Measurements from ENCODE around the gene PDS5B.
"Not testable (repeated sequence)": the region's sequence is repeated elsewhere in the genome, so short reads cannot be mapped to it uniquely, and the experiment has no call there.

The PDS5B gene

DNA sequence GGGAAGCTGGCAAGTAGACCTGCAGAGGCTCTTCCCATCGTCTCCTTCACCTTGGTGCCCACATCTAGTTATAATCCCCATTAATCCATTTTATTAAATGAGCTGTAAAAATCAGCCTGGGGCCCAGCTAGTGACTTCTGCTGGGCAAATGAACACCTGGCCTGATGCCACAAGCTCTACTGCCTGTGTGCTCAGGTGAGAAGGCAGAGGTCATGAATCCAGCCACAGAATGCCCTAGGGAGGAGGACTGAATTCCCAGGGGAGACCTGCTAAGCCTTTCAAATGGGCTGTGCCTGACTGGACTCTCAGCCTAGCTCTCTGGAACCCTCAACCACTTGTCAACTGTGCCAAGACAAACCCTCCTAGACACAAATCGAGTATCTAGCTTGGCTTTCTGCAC lies 74.0 kb downstream of the PDS5B start:
- no peak for DNase-seq

DNA sequence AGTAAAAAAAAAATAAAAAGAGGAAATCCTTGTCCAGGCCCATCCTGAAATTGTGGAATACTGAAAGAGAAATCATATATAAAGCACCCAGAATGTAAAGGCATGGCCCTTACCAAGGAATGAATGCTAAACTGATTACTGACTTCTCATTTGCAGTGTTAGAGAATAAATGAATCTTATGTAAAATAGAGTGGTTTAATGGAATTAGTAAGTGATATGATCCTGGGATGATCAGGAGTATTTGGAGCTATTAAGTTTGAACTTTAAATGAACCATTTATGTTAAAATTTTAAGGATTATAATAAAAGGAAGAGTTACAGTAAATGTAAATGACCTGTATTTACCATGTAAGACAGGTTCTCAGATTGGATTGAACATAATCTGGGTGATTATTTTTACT lies 75.4 kb downstream of the PDS5B start:
- DNase-seq, result no peak

DNA sequence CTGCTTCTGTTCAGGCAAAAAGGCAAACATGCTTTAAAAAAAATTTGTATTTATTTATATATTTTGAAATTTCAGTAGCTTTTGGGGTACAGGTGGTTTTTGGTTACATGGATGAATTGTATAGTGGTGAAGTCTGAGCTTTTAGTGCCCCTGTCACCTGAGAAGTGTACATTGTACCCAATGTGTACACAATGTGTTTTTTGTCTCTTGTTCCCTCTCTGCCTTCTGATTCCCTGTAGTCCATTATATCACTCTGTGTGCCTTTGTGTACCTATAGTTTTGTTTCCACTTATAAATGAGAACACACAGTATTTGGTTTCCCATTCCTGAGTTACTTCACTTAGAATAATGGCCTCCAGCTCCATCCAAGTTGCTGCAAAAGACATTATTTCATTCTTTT lies 77.4 kb downstream of the PDS5B start:
- DNase-seq, result no peak

DNA sequence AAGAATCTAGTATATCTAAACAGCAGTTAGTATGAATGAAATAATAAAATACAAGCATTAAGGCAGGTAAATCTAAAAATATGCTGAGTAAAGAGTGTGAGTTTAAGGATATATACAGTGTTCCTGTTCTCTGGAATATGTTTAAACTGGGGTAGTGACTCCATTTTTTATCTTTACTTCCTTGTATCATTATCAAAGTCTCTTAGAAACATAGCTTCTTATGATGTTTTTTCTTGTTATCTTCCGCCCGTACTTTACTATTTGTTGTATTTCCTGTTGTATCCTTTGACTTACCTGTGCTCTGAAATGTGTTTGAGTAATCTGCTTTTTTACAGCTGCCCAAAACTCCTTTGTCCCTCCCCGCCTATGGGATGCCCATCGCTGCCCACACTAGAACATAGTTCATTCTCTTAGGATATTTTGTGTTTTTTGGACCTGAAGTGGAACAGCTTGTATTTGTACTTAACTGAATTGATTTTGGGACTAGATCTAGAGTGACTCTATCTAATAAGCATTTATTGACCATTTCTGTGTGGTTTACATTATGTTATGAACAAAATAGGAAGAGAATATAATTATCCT lies 80.8 kb downstream of the PDS5B start:
- DNase-seq, result no peak

DNA sequence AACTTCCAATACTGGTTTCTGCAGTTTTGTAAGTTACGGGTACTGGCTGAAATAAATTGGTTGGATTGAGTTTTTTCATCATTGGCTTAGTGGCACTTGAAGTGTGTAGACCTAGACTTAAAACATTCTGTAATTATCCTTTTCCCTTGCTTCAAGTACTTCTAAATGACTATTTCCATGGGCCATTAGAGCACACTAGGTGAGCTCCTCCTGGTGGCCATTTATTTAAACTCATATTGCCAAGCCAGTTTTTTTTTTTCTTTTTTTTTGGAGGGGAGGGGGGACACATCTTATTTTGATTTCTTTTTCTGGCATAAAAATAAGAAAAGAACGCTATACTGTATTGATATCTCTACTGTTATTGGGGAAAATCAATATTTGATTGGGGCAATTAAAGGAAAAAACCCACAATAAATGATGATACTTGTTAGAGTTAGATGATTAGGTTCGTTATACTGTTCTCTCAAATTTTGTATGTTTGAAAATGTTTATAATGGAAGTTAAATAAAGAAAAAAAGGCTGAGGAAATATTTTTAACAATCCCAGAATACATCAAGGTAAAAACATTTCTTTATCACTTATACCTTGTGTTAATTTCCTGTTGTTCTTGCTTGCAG lies 82.9 kb downstream of the PDS5B start:
- DNase-seq, result peak; percentile 34 to 49

DNA sequence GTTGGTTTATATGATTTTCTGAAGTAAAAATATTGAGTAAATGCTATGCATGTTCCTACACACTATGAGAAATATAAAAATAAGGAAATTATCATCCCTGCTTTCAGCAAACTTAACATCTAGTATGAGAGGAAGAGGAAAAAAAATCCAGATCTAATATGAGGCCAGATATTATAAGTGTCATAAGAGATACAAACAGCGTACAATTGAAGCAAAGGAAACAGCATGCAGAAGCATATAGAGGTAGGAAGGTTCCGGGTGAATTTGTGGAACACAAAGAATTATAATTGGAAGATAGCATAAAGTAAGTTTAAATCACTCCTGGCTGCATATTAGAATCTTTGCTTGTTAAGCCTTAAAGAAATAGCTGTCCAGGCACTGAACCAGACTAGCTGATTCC lies 88.3 kb downstream of the PDS5B start:
- no peak for DNase-seq

DNA sequence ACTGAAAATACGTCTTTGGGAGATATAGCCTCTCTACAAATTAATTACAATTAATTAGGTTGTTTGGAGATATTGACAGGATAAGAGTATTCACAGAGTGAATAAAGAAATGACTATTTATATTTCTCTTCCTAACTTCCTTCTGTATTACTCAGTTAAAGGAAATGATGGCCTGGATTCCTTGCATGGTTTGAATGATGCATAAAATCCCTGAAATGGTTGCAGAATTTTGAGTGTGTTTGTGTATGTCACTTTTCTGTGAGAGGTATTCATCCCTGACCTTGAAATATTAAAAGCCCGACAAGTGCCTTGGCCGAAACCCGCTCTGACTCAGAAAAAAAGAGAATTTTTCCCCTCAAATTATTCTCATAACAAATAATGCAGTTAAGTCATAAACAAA lies 90.0 kb downstream of the PDS5B start:
- DNase-seq, result no peak

DNA sequence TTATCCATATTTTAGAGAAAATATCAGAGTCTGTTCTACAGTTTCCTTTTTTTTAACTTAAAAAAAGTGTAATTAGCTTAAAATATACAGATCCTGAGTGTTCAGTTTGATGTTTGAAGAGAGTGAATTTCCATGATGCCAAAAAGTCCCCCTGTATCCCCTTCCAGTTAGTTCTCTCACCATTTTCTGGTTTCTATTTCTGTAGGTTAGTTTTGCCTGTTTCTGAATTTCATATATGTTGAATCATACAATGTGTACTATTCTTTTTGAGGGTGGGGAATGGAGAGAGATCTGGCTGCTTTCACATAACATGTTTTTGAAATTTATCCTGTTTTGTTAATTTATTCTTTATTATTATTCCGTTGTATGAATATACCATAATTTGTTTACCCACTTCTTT lies 95.9 kb downstream of the PDS5B start:
- DNase-seq, result no peak

DNA sequence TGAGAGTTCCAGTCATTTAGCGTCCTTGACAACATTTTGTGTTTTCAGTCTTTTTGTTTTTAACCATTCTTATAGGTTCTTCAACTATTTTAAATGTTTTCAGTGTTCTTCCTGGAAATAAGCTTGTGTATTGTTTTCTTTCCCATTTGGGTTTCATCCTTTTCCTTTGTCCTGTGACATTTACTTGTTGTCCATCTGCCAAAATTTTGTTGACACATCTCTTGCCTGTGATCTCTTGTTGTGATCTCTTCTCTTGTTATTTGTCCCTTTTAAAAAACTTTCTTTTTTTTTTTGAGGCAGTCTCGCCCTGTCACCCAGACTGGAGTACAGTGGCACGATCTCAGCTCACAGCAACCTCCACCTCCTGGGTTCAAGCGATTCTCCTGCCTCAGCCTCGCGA lies 96.5 kb downstream of the PDS5B start:
- DNase-seq, result no peak

DNA sequence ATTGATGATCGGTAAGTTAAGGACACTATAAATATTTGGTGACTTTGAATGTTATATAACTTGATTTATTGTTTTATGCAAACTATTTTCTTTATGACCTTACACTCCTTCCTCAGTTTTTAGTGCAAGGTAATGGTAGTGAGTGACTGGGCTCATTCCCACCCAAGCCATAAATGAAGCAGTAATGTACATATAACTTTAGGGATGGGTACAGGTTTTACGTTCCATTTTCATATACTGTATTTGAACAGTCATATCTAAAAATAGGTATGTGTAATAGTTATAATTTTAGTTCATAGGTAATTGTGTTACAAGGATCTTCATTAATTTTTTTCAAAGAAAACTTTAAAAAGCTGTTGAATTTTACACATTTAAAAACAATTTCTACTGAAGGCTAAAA lies 101.0 kb downstream of the PDS5B start:
- DNase-seq, result no peak

DNA sequence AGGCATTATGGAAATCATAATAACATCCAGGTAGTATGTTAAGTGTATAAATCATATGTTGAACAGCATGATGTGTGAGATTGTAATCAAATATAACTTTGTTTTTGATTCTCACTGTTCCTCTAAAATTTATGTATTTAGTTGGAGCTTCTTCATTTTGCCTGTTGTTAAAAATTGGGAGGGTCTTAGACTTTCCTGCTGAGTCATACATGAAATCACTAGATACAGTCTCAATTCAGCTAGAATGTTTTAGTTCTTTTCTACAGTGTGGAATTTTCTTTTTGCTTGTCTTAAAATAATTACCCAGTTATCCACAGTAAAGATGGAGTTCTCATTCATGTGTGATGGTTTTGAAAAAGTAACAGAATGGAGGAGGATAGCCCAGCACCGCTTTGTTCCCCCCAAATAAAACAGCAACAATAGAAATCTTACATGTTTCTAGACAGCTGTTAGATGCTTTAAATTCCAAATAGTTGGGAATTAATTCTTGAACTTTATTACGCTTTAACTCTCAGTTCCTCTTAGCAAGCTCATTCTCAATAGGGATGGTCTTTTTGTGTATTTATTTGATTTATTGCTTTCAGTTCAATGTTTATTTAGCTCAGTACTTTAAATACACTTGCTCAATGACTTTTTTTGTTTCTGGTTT lies 109.5 kb downstream of the PDS5B start:
- DNase-seq, result no peak

DNA sequence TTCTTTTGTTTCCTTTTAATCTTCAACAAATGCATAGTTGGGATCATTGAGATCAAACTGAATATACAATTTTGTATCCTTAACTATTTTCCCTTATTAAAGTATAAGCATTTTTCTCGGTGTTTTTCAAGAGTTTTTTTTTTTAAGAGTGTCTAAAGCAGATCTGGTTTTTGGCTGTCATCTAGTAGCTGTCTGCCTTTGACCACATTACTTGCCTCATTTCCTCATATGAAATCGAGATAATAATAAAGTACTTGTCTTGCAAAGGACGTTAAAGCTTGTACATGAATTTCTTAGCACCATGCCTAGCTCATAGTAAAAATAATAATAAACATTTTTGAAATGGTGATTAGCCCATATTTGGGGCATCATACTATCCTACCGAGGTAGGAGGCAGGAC lies 121.2 kb downstream of the PDS5B start:
- no peak for DNase-seq

DNA sequence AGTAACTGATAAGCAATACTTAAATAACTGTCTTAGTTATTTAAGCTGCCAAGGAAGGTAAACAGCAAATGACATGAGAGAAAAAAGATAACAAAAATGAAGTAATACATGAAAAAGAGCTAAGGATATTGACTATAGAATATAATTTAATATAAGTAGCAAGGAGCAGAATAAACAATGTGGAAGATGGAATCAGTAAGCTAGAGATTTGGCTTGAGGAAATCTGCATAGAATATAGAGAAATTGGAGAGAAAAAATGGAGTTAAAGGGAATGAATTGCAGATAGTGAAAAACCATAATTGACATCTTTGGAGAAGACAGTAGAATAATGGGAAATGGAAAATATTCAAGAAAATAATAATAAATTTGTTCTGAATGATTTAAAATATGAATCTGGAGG lies 127.1 kb downstream of the PDS5B start:
- no peak for DNase-seq

DNA sequence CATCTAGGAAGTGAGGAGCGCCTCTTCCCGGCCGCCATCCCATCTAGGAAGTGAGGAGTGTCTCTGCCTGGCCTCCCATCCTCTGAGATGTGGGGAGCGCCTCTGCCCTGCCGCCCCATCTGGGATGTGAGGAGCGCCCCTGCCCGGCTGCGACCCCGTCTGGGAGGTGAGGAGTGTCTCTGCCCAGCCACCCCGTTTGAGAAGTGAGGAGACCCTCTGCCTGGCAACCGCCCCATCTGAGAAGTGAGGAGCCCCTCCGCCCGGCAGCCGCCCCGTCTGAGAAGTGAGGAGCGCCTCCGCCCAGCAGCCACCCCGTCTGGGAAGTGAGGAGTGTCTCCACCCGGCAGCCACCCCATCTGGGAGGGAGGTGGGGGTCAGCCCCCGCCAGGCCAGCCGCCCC lies 129.9 kb downstream of the PDS5B start:
- not testable (repeated sequence) for DNase-seq

DNA sequence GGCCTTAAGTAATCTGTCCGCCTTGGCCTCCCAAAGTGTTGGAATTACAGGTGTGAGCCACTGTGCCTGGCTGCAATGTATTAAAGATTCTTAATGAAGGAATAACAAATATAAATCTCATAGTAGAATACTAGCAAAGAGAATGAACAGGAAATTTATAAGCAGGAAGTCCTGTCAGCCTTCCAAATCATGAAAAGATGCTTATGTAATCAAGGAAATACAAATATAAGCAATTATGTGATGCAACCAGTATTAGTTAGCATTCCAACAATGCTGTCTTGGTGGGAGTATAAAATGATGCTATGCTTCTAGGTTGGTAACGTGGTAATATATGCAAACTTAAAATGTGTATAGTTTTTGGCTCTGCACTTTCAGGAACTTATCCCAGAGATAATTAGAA lies 133.8 kb downstream of the PDS5B start:
- DNase-seq, result no peak

DNA sequence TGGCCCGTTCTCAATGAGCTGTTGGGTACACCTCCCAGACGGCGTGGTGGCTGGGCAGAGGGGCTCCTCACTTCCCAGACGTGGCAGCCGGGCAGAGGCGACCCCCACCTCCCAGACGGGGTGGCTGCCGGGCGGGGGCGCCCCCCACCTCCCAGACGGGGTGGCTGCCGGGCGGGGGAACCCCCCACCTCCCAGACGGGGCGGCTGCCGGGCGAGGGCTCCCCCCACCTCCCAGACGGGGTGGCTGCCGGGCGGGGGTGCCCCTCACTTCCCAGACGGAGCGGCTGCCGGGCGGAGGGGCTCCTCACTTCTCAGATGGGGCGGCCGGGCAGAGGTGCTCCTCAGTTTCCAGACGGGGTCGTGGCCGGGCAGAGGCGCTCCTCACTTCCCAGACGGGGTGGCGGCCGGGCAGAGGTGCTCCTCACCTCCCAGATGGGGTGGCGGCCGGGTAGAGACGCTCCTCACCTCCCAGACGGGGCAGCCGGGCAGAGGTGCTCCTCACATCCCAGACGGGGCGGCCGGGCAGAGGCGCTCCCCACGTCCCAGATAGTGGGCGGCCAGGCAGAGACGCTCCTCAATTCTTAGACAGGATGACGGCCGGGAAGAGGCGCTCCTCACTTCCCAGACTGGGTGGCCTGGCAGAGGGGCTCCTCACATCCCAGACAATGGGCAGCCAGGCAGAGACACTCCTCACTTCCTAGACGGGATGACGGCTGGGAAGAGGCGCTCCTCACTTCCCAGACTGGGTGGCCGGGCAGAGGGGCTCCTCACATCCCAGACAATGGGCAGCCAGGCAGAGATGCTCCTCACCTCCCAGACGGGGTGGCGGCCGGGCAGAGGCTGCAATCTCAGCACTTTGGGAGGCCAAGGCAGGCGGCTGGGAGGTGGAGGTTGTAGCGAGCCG lies 135.1 kb downstream of the PDS5B start:
- DNase-seq, result not testable (repeated sequence)

DNA sequence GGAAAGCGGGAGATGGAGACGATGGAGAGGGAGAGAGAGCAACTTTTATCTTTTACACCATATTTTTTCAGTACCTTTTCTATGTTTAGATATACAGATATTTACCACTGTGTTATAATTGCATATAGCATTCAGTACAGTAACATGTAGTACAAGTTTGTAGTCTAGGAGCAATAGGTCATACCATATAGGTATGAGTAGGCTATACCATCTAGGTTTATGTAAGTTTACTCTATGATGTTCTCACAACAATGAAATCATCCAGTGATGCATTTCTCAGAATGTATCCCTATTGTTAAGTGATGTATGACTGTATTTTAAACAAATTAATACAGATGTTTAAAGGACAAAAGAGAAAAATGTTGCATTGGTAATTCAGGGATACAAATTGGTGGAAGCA lies 136.1 kb downstream of the PDS5B start:
- DNase-seq, result no peak

DNA sequence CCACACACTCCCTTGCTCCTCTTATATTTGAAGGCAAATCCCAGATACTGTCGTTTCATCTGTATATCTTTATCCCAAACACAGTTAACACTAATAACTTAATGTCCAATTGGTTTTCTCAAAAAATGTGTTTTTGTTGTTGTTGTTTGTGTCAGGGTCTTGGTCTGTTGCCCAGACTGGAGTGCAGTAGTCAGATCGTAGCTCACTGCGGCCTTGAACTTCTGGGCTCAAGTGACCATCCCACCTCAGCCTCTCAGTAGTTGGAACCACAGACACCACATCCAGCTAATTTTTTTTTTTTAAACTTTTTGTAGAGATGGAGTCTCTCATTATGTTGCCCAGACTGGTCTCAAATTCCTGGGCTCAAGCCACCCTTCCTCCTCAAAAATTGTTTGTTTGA lies 137.7 kb downstream of the PDS5B start:
- no peak for DNase-seq

DNA sequence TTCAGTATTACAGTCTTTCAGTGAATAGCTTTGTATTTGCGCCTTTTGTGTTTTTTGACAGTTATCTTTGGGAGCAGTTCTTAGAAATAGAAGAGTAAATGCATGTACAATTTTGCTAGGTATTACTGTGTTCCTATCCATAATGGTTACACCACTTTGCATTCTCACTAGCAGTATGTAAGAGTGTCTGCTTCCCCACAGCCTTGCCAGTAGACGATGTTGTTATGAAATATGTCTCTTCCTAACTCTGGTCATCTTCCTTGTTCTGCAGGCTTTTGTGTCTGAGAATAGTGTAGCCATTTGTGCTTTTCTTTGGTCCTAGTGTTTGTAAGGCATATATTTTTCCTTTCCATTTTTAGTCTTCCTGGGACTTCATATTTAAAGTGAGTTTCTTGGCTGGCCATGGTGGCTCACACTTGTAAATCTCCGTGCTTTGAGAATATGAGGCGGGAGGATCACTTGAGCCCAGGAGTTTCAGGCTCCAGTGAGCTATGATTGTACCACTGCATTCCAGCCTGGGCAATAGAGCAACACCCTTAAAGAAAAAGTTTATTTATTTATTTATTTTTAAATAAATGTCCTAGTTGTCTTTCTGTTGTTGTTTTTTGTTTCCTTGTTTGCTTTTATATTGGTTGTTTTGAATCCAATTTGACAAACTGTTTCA lies 140.3 kb downstream of the PDS5B start:
- peak; percentile 8 to 31 for DNase-seq

DNA sequence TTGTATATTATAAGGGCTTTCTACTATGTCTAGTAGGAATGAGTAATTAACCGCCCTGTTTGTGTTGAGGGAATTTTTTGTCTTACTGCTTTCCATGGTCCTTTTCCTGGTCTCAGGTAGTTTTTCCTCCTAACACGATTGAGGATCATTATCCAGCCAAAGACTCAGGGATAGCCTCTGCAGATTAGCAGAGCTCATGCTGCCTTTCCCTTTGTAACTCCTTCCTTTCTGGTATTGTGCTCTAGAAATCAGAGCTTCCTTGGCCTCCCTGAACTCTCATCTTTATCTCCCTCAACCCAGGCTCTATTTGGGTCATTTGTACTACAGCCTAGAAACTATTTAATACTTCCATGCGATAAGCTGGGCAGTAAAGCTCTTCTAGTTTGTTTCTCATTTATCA lies 142.1 kb downstream of the PDS5B start:
- DNase-seq, result no peak

DNA sequence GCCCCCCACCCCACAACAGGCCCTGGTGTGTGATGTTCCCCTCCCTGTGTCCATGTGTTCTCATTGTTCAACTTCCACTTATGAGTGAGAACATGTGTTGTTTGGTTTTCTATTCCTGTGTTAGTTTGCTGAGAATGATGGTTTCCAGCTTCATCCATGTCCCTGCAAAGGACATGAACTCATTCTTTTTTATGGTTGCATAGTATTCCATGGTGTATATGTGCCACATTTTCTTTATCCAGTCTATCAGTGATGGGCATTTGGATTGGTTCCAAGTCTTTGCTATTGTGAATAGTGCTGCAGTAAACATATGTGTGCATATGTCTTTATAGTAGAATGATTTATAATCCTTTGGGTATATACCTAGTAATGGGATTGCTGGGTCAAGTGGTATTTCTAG lies 142.8 kb downstream of the PDS5B start:
- DNase-seq, result not testable (repeated sequence)

DNA sequence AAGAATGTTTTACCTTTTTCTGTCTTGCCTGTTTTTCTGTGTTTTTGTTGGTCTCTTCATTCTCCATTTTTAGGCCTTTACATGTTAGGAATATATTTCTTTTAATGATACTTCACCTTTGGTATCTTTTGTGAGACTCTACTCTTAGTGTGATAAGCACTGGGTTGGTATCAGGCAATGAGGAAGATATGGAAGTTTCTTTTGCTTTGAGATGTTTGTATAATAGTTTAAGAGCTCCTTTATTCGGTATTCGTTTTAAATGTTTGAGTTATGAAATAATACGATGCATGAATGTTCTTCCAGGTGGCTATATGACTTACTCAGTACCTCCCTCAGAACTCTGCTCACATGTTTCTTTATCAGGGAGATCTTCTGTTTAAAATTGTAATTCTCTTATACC lies 144.8 kb downstream of the PDS5B start:
- DNase-seq, result no peak

DNA sequence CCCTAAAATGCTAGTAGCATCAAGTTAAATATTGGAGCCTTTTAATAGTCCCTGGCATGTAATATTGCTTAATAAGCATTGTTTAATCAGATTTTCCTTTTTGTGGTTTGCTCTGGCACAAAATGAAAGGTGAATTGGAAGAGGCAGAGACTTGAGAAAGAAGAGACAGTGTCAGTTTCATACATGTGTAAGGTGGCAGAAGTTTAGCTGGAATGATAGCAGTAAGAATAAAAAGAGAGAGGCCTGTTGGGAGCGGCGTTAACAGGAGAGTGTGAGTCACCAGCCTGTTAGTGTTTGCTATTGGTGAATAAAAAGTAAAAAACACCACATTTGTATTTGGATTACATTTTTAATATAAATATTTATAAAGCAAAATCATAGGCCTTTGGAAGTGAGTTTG lies 145.3 kb downstream of the PDS5B start:
- DNase-seq, result no peak

Measured in Kasumi-1 (cell line).